ENCODE measurements around the gene MPP1. TPM values are rescaled to one million over a fixed set of nuclear protein-coding genes. Genes with fewer than 3 reads are reported as not detected.

Gene MPP1
- total RNA-seq, 1 donor from 2014 or later: 9.2 TPM

DNA sequence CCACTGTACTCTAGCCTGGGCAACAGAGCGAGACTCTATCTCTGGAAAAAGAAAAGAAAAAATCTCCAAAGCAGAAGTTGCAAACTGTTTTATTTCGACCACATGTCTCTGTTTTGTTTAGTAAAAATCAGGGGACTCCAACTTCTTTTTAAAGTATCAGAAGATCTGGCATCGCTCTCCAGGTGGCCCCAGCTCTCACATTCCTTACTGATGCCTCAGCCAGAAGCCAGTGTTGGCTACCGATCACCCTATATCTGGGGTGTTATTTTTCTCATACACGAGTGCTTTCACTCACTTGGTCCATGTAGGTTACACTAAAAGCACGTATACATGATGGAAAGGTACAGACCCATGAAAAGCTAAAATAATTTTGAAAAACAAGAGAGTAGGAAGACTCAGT lies 8.3 kb downstream of the MPP1 start:
- no peak for DNase-seq (ENCODE audit: low spot score in 2 of 2, unreplicated experiment in 2 of 2)
- H3K9me3 Mint-ChIP-seq: peaks cover 34% of the 10 kb centered on the region
- H3K27ac Mint-ChIP-seq: no peak overlapping the region
- TF ChIP-seq, protein P1, sequence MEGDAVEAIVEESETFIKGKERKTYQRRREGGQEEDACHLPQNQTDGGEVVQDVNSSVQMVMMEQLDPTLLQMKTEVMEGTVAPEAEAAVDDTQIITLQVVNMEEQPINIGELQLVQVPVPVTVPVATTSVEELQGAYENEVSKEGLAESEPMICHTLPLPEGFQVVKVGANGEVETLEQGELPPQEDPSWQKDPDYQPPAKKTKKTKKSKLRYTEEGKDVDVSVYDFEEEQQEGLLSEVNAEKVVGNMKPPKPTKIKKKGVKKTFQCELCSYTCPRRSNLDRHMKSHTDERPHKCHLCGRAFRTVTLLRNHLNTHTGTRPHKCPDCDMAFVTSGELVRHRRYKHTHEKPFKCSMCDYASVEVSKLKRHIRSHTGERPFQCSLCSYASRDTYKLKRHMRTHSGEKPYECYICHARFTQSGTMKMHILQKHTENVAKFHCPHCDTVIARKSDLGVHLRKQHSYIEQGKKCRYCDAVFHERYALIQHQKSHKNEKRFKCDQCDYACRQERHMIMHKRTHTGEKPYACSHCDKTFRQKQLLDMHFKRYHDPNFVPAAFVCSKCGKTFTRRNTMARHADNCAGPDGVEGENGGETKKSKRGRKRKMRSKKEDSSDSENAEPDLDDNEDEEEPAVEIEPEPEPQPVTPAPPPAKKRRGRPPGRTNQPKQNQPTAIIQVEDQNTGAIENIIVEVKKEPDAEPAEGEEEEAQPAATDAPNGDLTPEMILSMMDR (IDR thresholded peaks at IDR 0.05; ENCODE audit: unreplicated experiment): no peak
- H3K4me1 Mint-ChIP-seq: peaks cover 3% of the 10 kb centered on the region
- H3K4me3 Mint-ChIP-seq: no peak overlapping the region
- no peaks in the 10 kb centered on the region for H3K36me3 Mint-ChIP-seq
- no peaks in the 10 kb centered on the region for H3K27me3 Mint-ChIP-seq (ENCODE audit: low read depth)

DNA sequence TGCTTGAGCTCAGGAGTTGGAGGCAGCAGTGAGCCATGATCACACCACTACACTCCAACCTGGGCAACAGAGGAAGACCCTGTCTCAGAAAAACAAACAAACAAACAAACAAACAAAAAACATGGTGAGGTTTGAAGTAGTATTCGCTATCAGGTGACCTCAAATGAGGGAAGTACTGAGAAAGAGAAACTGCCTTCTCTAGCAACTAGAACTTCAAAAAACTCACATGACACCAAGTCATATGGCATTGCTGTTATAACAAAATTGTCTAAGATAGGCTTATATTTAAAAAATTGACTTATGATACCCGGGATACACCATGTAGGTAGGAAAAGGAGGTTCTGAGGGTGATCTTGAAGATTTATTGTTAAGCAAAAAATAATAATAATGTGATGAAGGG lies 10.3 kb downstream of the MPP1 start:
- no peaks in the 10 kb centered on the region for H3K36me3 Mint-ChIP-seq
- H3K4me1 Mint-ChIP-seq: peaks cover 3% of the 10 kb centered on the region
- peaks cover 30% of the 10 kb centered on the region for H3K9me3 Mint-ChIP-seq
- no peak overlapping the region for H3K4me3 Mint-ChIP-seq
- no peak for DNase-seq (ENCODE audit: low spot score in 2 of 2, unreplicated experiment in 2 of 2)
- TF ChIP-seq, protein P1 (IDR thresholded peaks at IDR 0.05; ENCODE audit: unreplicated experiment): no peak
- H3K27ac Mint-ChIP-seq: no peak overlapping the region
- no peaks in the 10 kb centered on the region for H3K27me3 Mint-ChIP-seq (ENCODE audit: low read depth)

GRCh38 chrX:154793084-154793795 lies 12.0 kb downstream of the MPP1 start:
- no peaks in the 10 kb centered on the region for H3K27me3 Mint-ChIP-seq (ENCODE audit: low read depth)
- no peak for DNase-seq (ENCODE audit: low spot score in 2 of 2, unreplicated experiment in 2 of 2)
- TF ChIP-seq, protein P1 (IDR thresholded peaks at IDR 0.05; ENCODE audit: unreplicated experiment): no peak
- H3K36me3 Mint-ChIP-seq: peaks cover 2% of the 10 kb centered on the region
- no peaks in the 10 kb centered on the region for H3K4me1 Mint-ChIP-seq
- H3K9me3 Mint-ChIP-seq: peaks cover 35% of the 10 kb centered on the region
- no peak overlapping the region for H3K27ac Mint-ChIP-seq
- H3K4me3 Mint-ChIP-seq: no peak overlapping the region

- TF ChIP-seq, protein P1 (IDR thresholded peaks at IDR 0.05; ENCODE audit: unreplicated experiment): no peak
- Mint-ChIP-seq H3K27me3 (ENCODE audit: low read depth) (no peaks in the 10 kb centered on the region), H3K4me1 (no peaks in the 10 kb centered on the region), H3K9me3 (peaks cover 39% of the 10 kb centered on the region), H3K4me3 (no peak overlapping the region), H3K27ac (no peak overlapping the region), H3K36me3 (peaks cover 2% of the 10 kb centered on the region)
- no peak for DNase-seq (ENCODE audit: low spot score in 2 of 2, unreplicated experiment in 2 of 2)
These were observed 13.3 kb downstream of the MPP1 start for GRCh38 chrX:154791939-154792338.

GRCh38 chrX:154791467-154791866 lies 13.8 kb downstream of the MPP1 start:
- Mint-ChIP-seq H3K36me3 (peaks cover 2% of the 10 kb centered on the region), H3K4me3 (no peak overlapping the region), H3K4me1 (no peaks in the 10 kb centered on the region), H3K9me3 (peaks cover 40% of the 10 kb centered on the region), H3K27ac (no peak overlapping the region), H3K27me3 (ENCODE audit: low read depth) (no peaks in the 10 kb centered on the region)
- TF ChIP-seq, protein P1 (IDR thresholded peaks at IDR 0.05; ENCODE audit: unreplicated experiment): no peak
- no peak for DNase-seq (ENCODE audit: low spot score in 2 of 2, unreplicated experiment in 2 of 2)
